K562 (cell line): ENCODE data around the gene FAM83D. TPM values are rescaled to one million over a fixed set of nuclear protein-coding genes. Genes with fewer than 3 reads are reported as not detected.
A peak's percentile ranks its signal among the peaks of the same experiment; 100 is the strongest.

ENCODE experiments used
- ATF7 ChIP-seq: fragments of 450-650 bp; IDR thresholded peaks from 2 replicates; pipeline ENCODE4 v1.7.1; 2014; ENCODE audit warnings: mild to moderate bottlenecking, moderate library complexity
- CBX3 ChIP-seq, 2 experiments: IDR thresholded peaks; 1 replicate in 1 of 2; 2 replicates in 1 of 2; pipeline ENCODE4 v1.6.1; 2012; ENCODE audit warnings: inconsistent platforms in 2 of 2, low read length in 2 of 2, borderline replicate concordance in 1 of 2, control low read depth in 1 of 2
- CBX5 ChIP-seq: IDR thresholded peaks from 2 replicates; pipeline ENCODE4 v1.6.1; 2014; ENCODE audit warnings: low read depth, borderline replicate concordance
- GABPB1 ChIP-seq: sonication (generic); formaldehyde crosslinking; IDR thresholded peaks from 2 replicates; pipeline ENCODE4 v1.8.0; 2022; ENCODE audit warnings: mild to moderate bottlenecking, missing genetic modification reagents
- GTF2E2 ChIP-seq: fragments of 200-800 bp; sonication (Bioruptor generic); IDR thresholded peaks from 2 replicates; pipeline ENCODE4 v1.6.1; 2016; ENCODE audit warnings: missing genetic modification characterization, missing compliant biosample characterization
- ID3 ChIP-seq, 2 experiments: fragments of 250-450 bp in 1 of 2; fragments of 450-650 bp in 1 of 2; sonication (Bioruptor Pico) in 1 of 2; IDR thresholded peaks; 2 replicates each; pipeline versions ENCODE4 v1.6.1 to v1.8.0; 2016 to 2021; ENCODE audit warnings: mild to moderate bottlenecking in 2 of 2, moderate library complexity in 2 of 2, missing compliant biosample characterization in 1 of 2, missing genetic modification characterization in 1 of 2
- IRF1 ChIP-seq: sonication (generic); formaldehyde crosslinking; IDR thresholded peaks from 2 replicates; pipeline ENCODE4 v1.8.0; 2022; ENCODE audit warnings: missing genetic modification reagents, mild to moderate bottlenecking, borderline replicate concordance
- MLX ChIP-seq, 2 experiments: fragments of 450-650 bp in 1 of 2; sonication (generic) in 1 of 2; formaldehyde crosslinking; conservative IDR thresholded peaks; 2 replicates each; pipeline versions ENCODE4 v1.4.0 to v1.8.1; 2020 to 2022; ENCODE audit warnings: mild to moderate bottlenecking in 1 of 2, missing genetic modification reagents in 1 of 2
- NR2C2 ChIP-seq, 2 experiments: fragments of 200-800 bp in 1 of 2; sonication (Bioruptor generic) in 1 of 2; sonication (generic) in 1 of 2; formaldehyde crosslinking in 1 of 2; IDR thresholded peaks; 2 replicates each; pipeline versions ENCODE4 v1.6.1 to v1.8.0; 2016 to 2022; ENCODE audit warnings: mild to moderate bottlenecking in 1 of 2, missing compliant biosample characterization in 1 of 2, missing genetic modification characterization in 1 of 2, missing genetic modification reagents in 1 of 2
- RNF2 ChIP-seq: sonication (generic); IDR thresholded peaks from 2 replicates; pipeline ENCODE4 v1.6.1; 2016
- SIN3A ChIP-seq, 2 experiments: fragments of 150-350 bp in 1 of 2; IDR thresholded peaks; 2 replicates each; pipeline ENCODE4 v1.6.1; 2011 to 2016; ENCODE audit warnings: borderline replicate concordance in 2 of 2, low read depth in 2 of 2, low read length in 2 of 2, mild to moderate bottlenecking in 2 of 2, moderate library complexity in 2 of 2; ENCODE audit not compliant: control insufficient read depth in 1 of 2
- VEZF1 ChIP-seq: fragments of 200-800 bp; sonication (Bioruptor generic); IDR thresholded peaks from 2 replicates; pipeline ENCODE4 v1.6.1; 2017; ENCODE audit warnings: missing genetic modification characterization, missing compliant biosample characterization
- ZBTB11 ChIP-seq, 3 experiments: fragments of 200-800 bp in 1 of 3; fragments of 250-450 bp in 1 of 3; fragments of 450-650 bp in 1 of 3; sonication (Bioruptor Pico) in 1 of 3; sonication (Bioruptor generic) in 1 of 3; formaldehyde crosslinking in 1 of 3; IDR thresholded peaks; 2 replicates each; pipeline versions ENCODE4 v1.6.1 to v1.8.0; 2016 to 2022; ENCODE audit warnings: mild to moderate bottlenecking in 2 of 3, missing genetic modification characterization in 2 of 3, missing compliant biosample characterization in 1 of 3, moderate library complexity in 1 of 3
- ZBTB5 ChIP-seq: fragments of 450-650 bp; IDR thresholded peaks from 2 replicates; pipeline ENCODE4 v1.6.1; 2017; ENCODE audit warnings: antibody characterized with exemption
- polyA plus RNA-seq, 8 experiments: library from polyadenylated mRNA; depleted of rRNA in 4 of 8; stranded (reverse) in 5 of 8; unstranded in 3 of 8; fragments of >200 nt; fragmentation: Nextera tagmentation in 2 of 8; fragmentation: Illumina TruSeq in 1 of 8; extraction: Ambion mirVana in 2 of 8; extraction: Trizol in 1 of 8; gene quantifications; 2 replicates each; pipeline versions ENCODE4 v1.2.1 to v1.2.3, GENCODE V29; 2011 to 2014; ENCODE audit warnings: inconsistent platforms in 1 of 8, missing spikeins in 1 of 8
- total RNA-seq, 7 experiments: library from RNA; depleted of rRNA in 6 of 7; stranded (reverse); fragments of >200 nt in 6 of 7; fragmentation: Illumina TruSeq in 2 of 7; extraction: Trizol in 2 of 7; gene quantifications; 2 replicates each; pipeline versions ENCODE4 v1.2.1 to v1.2.3, GENCODE V29; 2011 to 2021; ENCODE audit warnings: low replicate concordance in 1 of 7

The FAM83D gene
- total and polyA plus RNA-seq, 9 of the 15 experiments (the other 6 are each of a cell fraction or from before 2014, with no cell fraction given), result 8.2 to 66.1 (median 43.5) TPM

GRCh38 chr20:38926142-38926933 is at the start of gene FAM83D (continued):
- TF ChIP-seq GTF2E2 (tag) (peak; percentile 74; the same call in 1 of the 2 replicates), NR2C2 (CRISPR knock-in tag; IDR thresholded peaks at IDR 0.05) (0 out of 2 replicates have a peak, but pooled peaks have one; percentile 29), NR2C2 (tag; IDR thresholded peaks at IDR 0.05) (peak; percentile 27; the same call in 1 of the 2 replicates), RNF2 (no peak), CBX5 (0 out of 2 replicates have a peak, but pooled peaks have one; percentile 33), IRF1 (no peak), ZBTB11 (CRISPR knock-in tag; IDR thresholded peaks at IDR 0.05) (no peak), MLX (CRISPR knock-in tag; conservative IDR thresholded peaks at IDR 0.05) (peak in 1 of 2 experiments; percentile 53; a peak in 1 of 4 replicates), ZBTB5 (no peak), ID3 (CRISPR knock-in tag; IDR thresholded peaks at IDR 0.05) (no peak), ID3 (tag; IDR thresholded peaks at IDR 0.05) (peak; percentile 10; the same call in 1 of the 2 replicates), VEZF1 (CRISPR knock-in tag) (peak; percentile 28; the same call in 1 of the 2 replicates), CBX3 (IDR thresholded peaks at IDR 0.05; ENCODE audit: borderline replicate concordance in 1 of 2, low read length in 2 of 2) (0 out of 3 replicates have a peak, but pooled peaks of 1 of the 2 experiments have one; percentile 51), SIN3A (IDR thresholded peaks at IDR 0.05; ENCODE audit: borderline replicate concordance in 2 of 2, control insufficient read depth in 1 of 2, low read depth in 2 of 2, low read length in 2 of 2) (peak; percentile 90 to 94; a peak in 3 of 4 replicates), ATF7 (peak; percentile 83), GABPB1 (peak; percentile 84)
